Caco-2 (cell line): ENCODE measurements around the gene RHBDF1. TPM values are rescaled to one million over a fixed set of nuclear protein-coding genes. Genes with fewer than 3 reads are reported as not detected.
"Not testable (repeated sequence)": the region's sequence is repeated elsewhere in the genome, so short reads cannot be mapped to it uniquely, and the experiment has no call there.

Experiments
- BruUV-seq: library from RNA; stranded (reverse); fragments of 400-500 nt; replicated peaks from 2 replicates; lab custom pipeline; 2021; lab: Mats Ljungman, UMichigan
- CTCF ChIA-PET: fragments of 300-600 bp; sonication (Branson Sonifier 250); formaldehyde crosslinking; loops from one replicate; lab custom pipeline; 2022; ENCODE audit warnings: antibody characterized with exemption; lab: Charles Lee
- POLR2A ChIA-PET: fragments of 300-600 bp; sonication (Branson Sonifier 250); formaldehyde crosslinking; loops from one replicate; lab custom pipeline; 2022; ENCODE audit warnings: antibody characterized with exemption; lab: Charles Lee
- DNase-seq, 2 experiments: peaks; one replicate each; pipeline versions ENCODE4 v3.0.0 to v3.0.0-alpha.2; 2020 to 2022
- H3K27me3 ChIP-seq: replicated peaks from 2 replicates; pipeline ENCODE4 v1.6.0; 2011; ENCODE audit warnings: low read length; ENCODE audit not compliant: control insufficient read depth, insufficient read depth
- H3K36me3 ChIP-seq: 2 replicates; pipeline ENCODE4 v1.5.1; 2011; ENCODE audit warnings: low read length; ENCODE audit not compliant: control insufficient read depth, insufficient read depth
- H3K4me1 ChIP-seq: fragments of 250-450 bp; sonication (Bioruptor Pico); 2 replicates; pipeline ENCODE4 v1.5.1; 2020; ENCODE audit warnings: mild to moderate bottlenecking
- H3K4me3 ChIP-seq: 2 replicates; pipeline ENCODE4 v1.5.1; 2011; ENCODE audit warnings: low read depth, mild to moderate bottlenecking, control low read depth, low read length
- H3K9me3 ChIP-seq: fragments of 250-450 bp; sonication (Bioruptor Pico); 2 replicates; pipeline ENCODE4 v1.5.1; 2020; ENCODE audit warnings: mild to moderate bottlenecking, moderate library complexity
- H3K27ac Mint-ChIP-seq: one replicate; pipeline ENCODE4 v1.8.0; 2022; ENCODE audit warnings: mixed read lengths; ENCODE audit not compliant: unreplicated experiment
- H3K27me3 Mint-ChIP-seq: one replicate; pipeline ENCODE4 v1.8.0; 2022; ENCODE audit warnings: mixed read lengths; ENCODE audit not compliant: insufficient read depth, unreplicated experiment
- H3K36me3 Mint-ChIP-seq: one replicate; pipeline ENCODE4 v1.8.0; 2022; ENCODE audit warnings: mild to moderate bottlenecking, mixed read lengths; ENCODE audit not compliant: insufficient read depth, unreplicated experiment
- H3K4me1 Mint-ChIP-seq: one replicate; pipeline ENCODE4 v1.8.0; 2022; ENCODE audit warnings: low read depth, mixed read lengths; ENCODE audit not compliant: unreplicated experiment
- H3K4me3 Mint-ChIP-seq: one replicate; pipeline ENCODE4 v1.8.0; 2022; ENCODE audit warnings: mild to moderate bottlenecking, moderate library complexity, mixed read lengths; ENCODE audit not compliant: unreplicated experiment
- H3K9me3 Mint-ChIP-seq: one replicate; pipeline ENCODE4 v1.8.0; 2022; ENCODE audit warnings: mixed read lengths; ENCODE audit not compliant: unreplicated experiment
- intact Hi-C: fragments of 100-400 bp; cut with micrococcal nuclease; formaldehyde crosslinking; loops from one replicate; pipeline ENCODE4 v1.10.0; 2022; ENCODE audit not compliant: unreplicated experiment
- total RNA-seq: library from RNA; stranded (reverse); gene quantifications from 2 replicates; pipeline ENCODE4 v1.2.3, GENCODE V29; 2022

The RHBDF1 gene
- total RNA-seq, 1 experiment from 2014 or later, result 62.3 TPM

DNA sequence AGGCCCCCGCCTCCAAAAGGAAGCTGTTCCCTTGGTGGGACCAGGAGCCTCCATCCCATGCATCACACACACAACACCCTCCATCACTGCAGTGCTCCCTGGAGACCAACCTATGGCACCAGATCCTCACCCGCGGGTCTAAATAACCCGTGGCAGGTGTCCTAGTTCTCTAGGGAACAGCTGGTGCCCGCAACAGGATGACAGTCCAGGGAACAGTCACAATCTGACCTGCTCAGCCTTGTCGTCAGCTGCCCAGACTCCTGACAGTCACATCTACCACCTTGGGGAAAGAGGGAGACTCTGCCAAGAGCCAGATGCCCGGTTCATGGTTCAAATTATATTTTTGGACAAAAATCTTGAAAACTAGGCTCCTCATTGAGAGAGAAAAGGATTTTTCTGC lies 41.8 kb downstream of the RHBDF1 start:
- POLR2A ChIA-PET, DNase-seq, H3K27me3 Mint-ChIP-seq, CTCF ChIA-PET, intact Hi-C loops, H3K9me3 ChIP-seq, H3K4me1 Mint-ChIP-seq, H3K4me1 ChIP-seq, BruUV-seq, H3K27ac Mint-ChIP-seq, H3K36me3 ChIP-seq, H3K9me3 Mint-ChIP-seq, H3K27me3 ChIP-seq, H3K4me3 ChIP-seq, H3K4me3 Mint-ChIP-seq: not testable (repeated sequence)
- H3K36me3 Mint-ChIP-seq, result peaks cover 17% of the 10 kb centered on the region

DNA sequence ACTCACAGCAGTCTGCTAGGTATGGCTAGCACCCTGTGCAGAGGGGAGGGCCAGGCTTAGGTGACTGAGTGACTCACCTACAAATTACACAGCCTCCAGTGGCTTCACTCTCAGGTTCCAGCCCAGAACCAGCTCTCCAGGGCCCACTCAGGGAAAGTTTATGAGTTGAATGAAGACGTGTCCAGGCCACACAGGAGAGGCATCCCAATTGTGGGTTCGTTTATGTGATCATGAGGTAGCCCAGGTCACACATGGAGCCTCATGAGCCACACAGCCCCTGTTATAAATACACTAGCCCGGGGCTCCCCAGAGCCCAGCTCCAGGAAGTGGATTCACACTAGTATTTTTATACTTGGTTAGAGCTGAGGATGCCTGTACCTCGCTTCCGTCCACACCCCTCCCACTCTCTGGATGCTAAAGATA lies 46.5 kb downstream of the RHBDF1 start:
- H3K27ac Mint-ChIP-seq, CTCF ChIA-PET, H3K27me3 ChIP-seq, H3K4me3 Mint-ChIP-seq, DNase-seq, H3K4me1 Mint-ChIP-seq, POLR2A ChIA-PET, H3K36me3 Mint-ChIP-seq, H3K36me3 ChIP-seq, H3K4me1 ChIP-seq, H3K27me3 Mint-ChIP-seq, H3K9me3 Mint-ChIP-seq, BruUV-seq, intact Hi-C loops, H3K9me3 ChIP-seq, H3K4me3 ChIP-seq: not testable (repeated sequence)

DNA sequence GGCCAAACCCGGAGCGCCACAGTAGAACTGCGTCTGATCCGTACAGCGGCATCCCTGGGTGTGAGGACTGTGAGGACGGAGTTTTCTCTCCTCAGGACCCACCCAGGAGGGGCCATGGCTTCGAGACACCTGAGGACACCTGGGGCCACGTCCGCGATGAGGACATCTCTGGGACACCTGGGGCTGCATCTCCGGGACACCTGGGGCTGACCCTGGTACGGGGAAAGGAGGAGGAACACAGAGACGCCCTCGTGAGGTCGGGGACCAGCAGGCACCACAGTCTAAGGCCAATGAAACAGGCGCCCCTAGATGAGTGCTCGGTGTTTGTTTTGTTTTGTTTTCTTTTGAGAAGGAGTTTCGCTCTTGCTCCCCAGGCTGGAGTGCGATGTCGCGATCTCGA lies 48.3 kb downstream of the RHBDF1 start:
- intact Hi-C loops, H3K36me3 ChIP-seq, BruUV-seq, H3K36me3 Mint-ChIP-seq, H3K4me1 Mint-ChIP-seq, H3K27me3 ChIP-seq, POLR2A ChIA-PET, H3K9me3 Mint-ChIP-seq, H3K4me3 ChIP-seq, H3K4me3 Mint-ChIP-seq, DNase-seq, H3K4me1 ChIP-seq, H3K27ac Mint-ChIP-seq, CTCF ChIA-PET, H3K27me3 Mint-ChIP-seq, H3K9me3 ChIP-seq: not testable (repeated sequence)

GRCh38 chr16:20886-21285 lies 51.5 kb downstream of the RHBDF1 start:
- CTCF ChIA-PET, H3K27me3 Mint-ChIP-seq: not testable (repeated sequence)

GRCh38 chr16:17062-17765 lies 55.2 kb downstream of the RHBDF1 start:
- H3K27me3 Mint-ChIP-seq, H3K4me3 Mint-ChIP-seq, intact Hi-C loops, H3K4me1 Mint-ChIP-seq, H3K4me1 ChIP-seq, H3K27me3 ChIP-seq, H3K9me3 ChIP-seq, H3K9me3 Mint-ChIP-seq, H3K27ac Mint-ChIP-seq, BruUV-seq, DNase-seq, POLR2A ChIA-PET, H3K4me3 ChIP-seq, H3K36me3 ChIP-seq, CTCF ChIA-PET, H3K36me3 Mint-ChIP-seq: not testable (repeated sequence)

More at GRCh38 chr16:20886-21285, 51.5 kb downstream of the RHBDF1 start:
- H3K4me3 Mint-ChIP-seq, intact Hi-C loops, H3K27me3 ChIP-seq, BruUV-seq, POLR2A ChIA-PET, H3K4me1 ChIP-seq, H3K9me3 Mint-ChIP-seq, H3K4me1 Mint-ChIP-seq, DNase-seq, H3K36me3 ChIP-seq, H3K9me3 ChIP-seq, H3K4me3 ChIP-seq, H3K36me3 Mint-ChIP-seq, H3K27ac Mint-ChIP-seq: not testable (repeated sequence)
